GM21723 (cell line): Measurements from ENCODE around the gene ADGRD2.

Source experiments
- ATAC-seq: cut with Tn5 transposase; IDR thresholded peaks from one replicate; pipeline ENCODE4 v1.9.1; 2021; ENCODE audit warnings: mild to moderate bottlenecking, moderate library complexity; ENCODE audit not compliant: unreplicated experiment

The ADGRD2 gene

DNA sequence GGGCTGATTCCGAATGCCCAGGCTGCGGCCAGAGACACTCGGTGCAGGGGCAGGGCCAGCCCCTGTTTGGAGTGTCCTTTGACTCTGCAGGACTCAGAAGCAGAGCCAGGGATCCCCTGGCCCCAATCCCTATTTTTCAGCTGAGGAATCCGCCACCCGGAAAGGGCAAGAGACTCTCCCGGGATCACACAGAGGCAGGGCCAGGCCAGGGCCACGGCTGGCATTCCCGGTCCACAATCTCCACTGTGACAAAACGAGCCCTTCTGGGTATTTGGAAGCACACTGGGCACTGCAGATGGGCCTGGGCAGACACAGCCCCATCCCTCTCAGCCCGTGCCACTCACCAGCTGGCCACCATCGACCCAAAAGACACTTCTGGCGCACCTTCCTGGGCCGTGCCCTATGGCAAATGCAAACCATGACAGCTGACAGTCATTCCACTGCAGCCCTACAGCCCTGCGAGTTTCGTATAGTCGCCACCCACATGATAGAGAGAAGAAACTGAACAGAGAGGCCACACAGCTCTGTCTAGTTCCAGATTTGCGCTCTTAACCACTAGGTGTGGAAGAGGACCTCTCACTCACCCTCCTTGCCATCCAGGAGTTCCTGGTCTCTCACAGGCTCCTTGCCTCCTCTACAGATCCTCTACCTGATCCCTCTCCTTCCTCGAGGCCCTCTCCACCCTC, 43.7 kb downstream of the ADGRD2 start:
- ATAC-seq: peak; percentile 72

DNA sequence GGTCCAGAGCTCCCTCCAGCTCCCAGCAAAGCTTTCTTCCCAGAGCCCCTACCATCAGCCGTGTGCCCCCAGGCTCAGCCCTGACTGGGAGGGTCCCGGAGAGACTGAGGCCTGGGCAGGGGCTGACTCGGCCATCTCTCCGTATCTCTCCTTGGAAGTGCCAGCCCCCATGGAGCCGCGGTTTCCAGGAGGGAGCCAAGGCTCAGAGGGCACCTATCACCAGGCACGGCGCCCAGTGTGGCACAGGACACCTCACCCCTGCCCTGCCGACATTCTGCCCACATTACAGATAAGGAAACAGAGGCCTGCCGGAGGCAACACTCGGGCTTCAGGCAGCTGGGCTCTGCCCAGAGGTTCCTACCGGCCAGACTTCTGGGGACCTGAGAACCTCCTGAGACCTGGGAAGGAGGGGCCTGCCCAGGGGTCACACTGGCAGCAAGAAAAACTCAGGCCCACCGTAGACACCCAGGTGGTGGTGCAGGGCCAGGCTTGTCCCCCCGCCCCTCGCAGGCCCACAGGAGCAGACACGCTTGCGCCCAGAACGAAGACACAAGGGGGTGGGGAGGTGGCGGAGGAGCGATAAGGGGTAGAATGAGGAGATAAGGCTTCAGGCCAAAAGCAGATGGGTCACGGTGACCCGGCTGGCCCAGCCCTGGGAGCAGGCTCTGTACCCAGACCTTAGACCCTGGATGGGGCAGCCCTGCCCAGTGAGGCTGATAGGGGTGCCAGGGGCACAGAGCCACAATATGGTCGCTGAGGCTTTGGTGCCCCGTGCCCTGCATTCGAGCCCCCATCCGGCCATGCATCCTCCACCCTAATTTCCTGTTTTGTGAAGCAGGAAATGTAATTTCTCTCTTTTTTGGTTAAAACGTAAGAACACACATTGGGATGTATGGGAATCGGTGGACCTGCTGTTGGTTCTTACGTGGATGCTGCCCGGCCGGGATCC, 45.1 kb downstream of the ADGRD2 start:
- no peak for ATAC-seq

DNA sequence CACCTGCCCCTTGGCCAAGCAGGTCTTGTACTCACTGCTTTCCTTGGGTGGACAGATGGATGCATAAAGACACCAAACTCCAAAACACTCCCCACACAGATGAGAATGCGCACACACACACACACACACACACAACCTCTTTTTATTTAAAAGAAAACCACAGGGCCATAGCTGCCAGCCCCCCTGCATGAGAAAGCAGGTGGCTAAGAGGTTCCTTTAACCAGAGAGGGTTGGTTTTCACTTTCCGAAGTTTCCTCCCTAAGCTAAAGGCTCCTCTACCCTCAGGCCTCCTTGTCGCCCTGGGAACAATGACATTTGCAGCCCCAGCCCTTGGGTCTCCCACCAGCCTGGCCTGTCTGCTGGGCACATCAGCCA, 45.8 kb downstream of the ADGRD2 start:
- ATAC-seq: no peak

DNA sequence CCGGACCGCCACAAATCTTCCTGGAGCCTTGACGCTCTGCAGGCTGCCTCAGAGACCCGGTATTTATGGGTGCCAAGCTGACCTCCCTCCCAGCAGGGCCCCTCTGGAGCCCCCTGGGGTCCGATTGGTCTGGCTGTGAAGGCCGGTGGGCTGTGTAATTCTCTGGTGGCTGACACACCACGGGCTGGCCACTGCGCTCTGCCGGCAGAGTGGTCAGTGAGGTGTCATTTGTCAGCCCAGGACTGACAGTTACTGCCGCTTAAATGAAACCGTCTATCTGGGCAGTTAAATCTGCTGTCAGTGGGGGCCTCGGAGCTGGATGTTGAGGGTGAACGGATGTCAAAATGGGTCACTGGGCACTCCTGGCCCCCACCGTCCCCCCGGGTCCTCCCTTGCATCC, 46.2 kb downstream of the ADGRD2 start:
- ATAC-seq: no peak

GRCh38 chr9:124497441-124497840, 47.2 kb downstream of the ADGRD2 start:
- ATAC-seq: no peak

DNA sequence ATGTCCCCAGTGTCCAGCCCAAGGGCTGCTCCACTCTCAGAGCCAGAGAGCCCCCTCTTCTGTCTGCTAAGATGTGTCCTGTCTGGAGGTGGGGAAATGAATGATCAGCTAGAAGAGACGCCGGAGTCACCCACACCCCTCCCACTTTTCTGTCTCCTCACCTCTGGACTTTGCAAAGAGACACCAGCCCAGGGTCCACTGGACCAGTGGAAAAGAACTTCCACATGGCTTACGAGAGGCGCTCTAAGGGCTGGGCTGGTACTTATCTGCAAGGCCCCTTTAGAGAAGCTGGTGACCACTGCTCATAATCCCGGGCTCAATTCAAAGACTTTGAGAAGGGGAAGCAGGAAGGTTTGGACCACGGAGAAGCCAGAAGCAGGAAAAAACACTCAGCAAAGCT, 47.8 kb downstream of the ADGRD2 start:
- no peak for ATAC-seq

GRCh38 chr9:124498499-124499146, 48.4 kb downstream of the ADGRD2 start:
- ATAC-seq: no peak

DNA sequence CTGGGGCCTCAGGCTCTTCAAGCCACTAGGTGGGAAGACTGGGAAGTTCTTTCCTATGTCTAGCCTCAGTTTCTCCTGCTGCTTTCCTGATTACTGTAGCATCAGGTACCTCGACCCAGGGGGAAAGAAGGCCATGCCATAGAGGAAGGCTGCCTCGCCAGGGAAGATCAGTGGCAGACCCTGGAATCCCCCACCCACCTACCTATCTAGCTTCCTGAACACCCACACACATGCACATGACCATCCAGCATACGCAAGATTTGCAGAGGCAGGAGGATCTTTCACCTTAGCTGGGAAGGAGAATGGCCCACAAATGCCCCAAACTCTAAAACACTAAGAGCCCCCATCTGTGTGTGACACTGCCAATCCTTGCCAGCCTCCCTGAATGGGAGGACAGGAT, 49.0 kb downstream of the ADGRD2 start:
- no peak for ATAC-seq

DNA sequence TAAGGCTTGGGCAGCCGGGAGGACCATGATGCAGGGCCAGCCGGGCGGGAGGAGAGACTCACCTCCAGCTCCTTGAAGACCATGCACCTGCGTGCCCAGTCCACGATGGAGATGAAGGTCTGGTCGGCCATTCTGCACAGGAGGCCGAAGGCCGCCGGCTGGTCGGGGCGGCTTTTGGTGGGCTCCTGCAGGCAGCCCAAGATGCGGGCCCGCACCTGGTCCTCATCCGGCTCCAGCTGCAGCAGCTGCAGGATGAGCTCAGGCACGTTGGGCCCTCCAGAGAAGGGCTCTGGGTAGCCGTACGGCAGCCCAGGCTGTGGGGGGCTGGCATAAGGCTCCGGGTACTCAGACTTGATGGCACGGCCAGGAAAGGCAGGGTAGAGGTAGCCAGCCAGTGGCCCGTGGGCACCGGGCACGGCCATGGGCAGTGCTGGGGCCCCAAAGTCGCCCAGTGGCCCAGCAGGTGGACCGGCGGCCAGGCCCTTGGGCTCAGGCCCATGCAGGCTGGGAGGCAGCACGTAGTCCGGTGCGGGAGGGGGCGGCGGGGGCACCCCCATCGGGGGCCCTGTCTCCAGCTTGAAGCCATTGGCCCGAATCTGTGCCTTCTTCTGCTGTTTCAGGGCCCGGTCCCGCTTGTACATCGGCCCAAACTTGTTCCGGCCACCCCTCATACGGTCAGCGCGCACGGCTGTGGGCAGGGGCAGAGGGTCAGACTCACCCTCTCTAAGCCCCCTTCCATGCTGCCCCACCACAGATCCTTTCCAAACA, 50.0 kb downstream of the ADGRD2 start:
- no peak for ATAC-seq

GRCh38 chr9:124500796-124501611, 50.8 kb downstream of the ADGRD2 start:
- ATAC-seq: no peak

GRCh38 chr9:124501771-124502320, 51.6 kb downstream of the ADGRD2 start:
- ATAC-seq: no peak

DNA sequence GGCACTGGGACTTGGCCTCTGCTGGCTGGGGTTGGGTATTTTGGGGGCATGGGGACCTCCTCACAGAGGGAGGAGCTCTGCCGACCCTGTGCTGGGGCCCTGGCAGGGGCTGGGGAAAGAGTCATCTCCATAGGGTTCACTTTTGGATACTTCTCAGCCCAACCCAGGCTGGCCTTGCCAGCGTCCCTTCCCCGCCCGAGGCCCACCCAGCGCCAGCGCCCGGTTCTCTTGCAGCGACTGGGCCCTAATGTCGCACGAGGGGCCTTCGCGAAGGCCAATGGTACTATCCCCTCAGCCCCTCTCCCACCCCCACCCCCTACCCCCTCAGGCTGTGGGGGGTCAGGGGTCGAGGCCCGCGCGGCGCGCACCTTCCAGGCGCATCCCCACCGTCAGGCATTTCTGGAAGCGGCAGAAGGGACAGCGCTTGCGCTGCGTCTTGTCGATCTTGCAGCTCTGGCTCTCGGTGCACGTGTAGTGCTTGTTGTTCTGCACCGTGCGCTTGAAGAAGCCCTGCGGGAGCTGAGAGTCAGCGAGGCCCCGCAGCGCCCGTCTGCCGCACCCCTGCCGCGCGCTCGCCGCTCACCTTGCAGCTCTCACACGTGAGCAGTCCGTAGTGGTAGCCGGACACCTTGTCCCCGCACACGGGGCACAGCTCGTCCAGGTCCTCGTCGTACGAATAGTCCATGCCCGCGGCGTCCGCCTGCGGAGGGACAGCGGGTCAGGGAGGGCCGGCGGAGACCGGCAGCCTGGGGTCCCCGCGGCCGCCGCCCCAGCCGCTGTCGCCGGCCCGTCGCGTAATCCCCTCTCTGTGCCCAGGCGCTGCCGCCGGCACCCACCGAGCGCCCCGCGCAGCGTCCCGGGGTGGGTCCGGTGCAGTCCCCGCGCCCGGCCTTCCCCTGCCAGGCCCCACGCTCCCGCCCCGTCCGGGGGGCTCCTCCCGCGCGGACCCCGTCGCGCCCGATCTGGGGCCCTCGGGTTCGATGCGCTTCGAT, 52.8 kb downstream of the ADGRD2 start:
- ATAC-seq: no peak

- no peak for ATAC-seq
Measured at GRCh38 chr9:124503713-124504529, 53.7 kb downstream of the ADGRD2 start.

GRCh38 chr9:124504530-124505005, 54.3 kb downstream of the ADGRD2 start:
- ATAC-seq: no peak

- no peak for ATAC-seq
Measured at GRCh38 chr9:124505006-124505900, 55.0 kb downstream of the ADGRD2 start.

GRCh38 chr9:124505901-124506346, 55.7 kb downstream of the ADGRD2 start:
- ATAC-seq: no peak

GRCh38 chr9:124506433-124506832, 56.2 kb downstream of the ADGRD2 start:
- ATAC-seq: no peak
